Esophagus muscularis mucosa (tissue), 4 donors: ENCODE data around the gene LCTL. TPM values are rescaled to one million over a fixed set of nuclear protein-coding genes. Genes with fewer than 3 reads are reported as not detected.

Experiments used
- DNase-seq: peaks from one replicate; pipeline ENCODE4 v3.0.0-alpha.2; 2017; ENCODE audit errors: extremely low spot score
- H3K27ac ChIP-seq, 4 donors: fragments of 200-600 bp; sonication (generic); replicated peaks in 1 of 4; 1 replicate in 3 of 4; 2 replicates in 1 of 4; pipeline ENCODE4 v1.5.1; 2016 to 2019; ENCODE audit warnings: mild to moderate bottlenecking in 1 of 4
- H3K27me3 ChIP-seq, 4 donors: fragments of 200-600 bp; sonication (generic); one replicate each; pipeline versions ENCODE4 v1.5.1 to v1.6.0; 2016 to 2019
- H3K36me3 ChIP-seq, 4 donors: fragments of 200-600 bp; sonication (generic); one replicate each; pipeline ENCODE4 v1.5.1; 2016 to 2019
- H3K4me1 ChIP-seq, 4 donors: fragments of 200-600 bp; sonication (generic); one replicate each; pipeline ENCODE4 v1.5.1; 2016 to 2019
- H3K4me3 ChIP-seq, 4 donors: fragments of 200-600 bp; sonication (generic); 1 replicate in 2 of 4; 2 replicates in 2 of 4; pipeline ENCODE4 v1.5.1; 2016 to 2019; ENCODE audit warnings: mild to moderate bottlenecking in 4 of 4, moderate library complexity in 1 of 4
- H3K9me3 ChIP-seq, 4 donors: fragments of 200-600 bp; sonication (generic); 1 replicate in 3 of 4; 2 replicates in 1 of 4; pipeline ENCODE4 v1.5.1; 2016 to 2019
- EP300 ChIP-seq: sonication (generic); formaldehyde crosslinking; IDR thresholded peaks from one replicate; pipeline ENCODE4 v1.6.1; 2017; ENCODE audit warnings: antibody characterized with exemption
- POLR2A ChIP-seq: fragments of 450-650 bp; IDR thresholded peaks from one replicate; pipeline ENCODE4 v1.6.1; 2017; ENCODE audit warnings: antibody characterized with exemption, moderate library complexity, mild to moderate bottlenecking, low read depth
- POLR2AphosphoS5 ChIP-seq, 2 donors: sonication (generic); formaldehyde crosslinking; IDR thresholded peaks; one replicate each; pipeline ENCODE4 v1.6.1; 2017; ENCODE audit warnings: antibody characterized with exemption in 2 of 2
- WGBS: methylation state at CpG from one replicate; pipeline ENCODE4 v1.1.5; 2018; 5-methylcytosine and 5-hydroxymethylcytosine counted together
- intact Hi-C: fragments of 100-400 bp; cut with DNase I; formaldehyde crosslinking; loops from one replicate; pipeline ENCODE4 v1.15.1; 2023
- total RNA-seq, 4 donors: library from RNA; depleted of rRNA; stranded (reverse); fragments of >200 nt; gene quantifications; one replicate each; pipeline versions ENCODE4 v1.1.0 to v1.2.1, GENCODE V29; 2016
- TF ChIP-seq, protein P1 (sequence below), 3 experiments: fragments of 200-600 bp in 2 of 3; fragments of 450-650 bp in 1 of 3; sonication (generic) in 2 of 3; IDR thresholded peaks; one replicate each; pipeline ENCODE4 v1.5.1; 2017 to 2019; ENCODE audit warnings: antibody characterized with exemption in 3 of 3, mild to moderate bottlenecking in 2 of 3, moderate library complexity in 1 of 3

Gene LCTL
- total RNA-seq, 4 donors from 2014 or later: not detected

DNA sequence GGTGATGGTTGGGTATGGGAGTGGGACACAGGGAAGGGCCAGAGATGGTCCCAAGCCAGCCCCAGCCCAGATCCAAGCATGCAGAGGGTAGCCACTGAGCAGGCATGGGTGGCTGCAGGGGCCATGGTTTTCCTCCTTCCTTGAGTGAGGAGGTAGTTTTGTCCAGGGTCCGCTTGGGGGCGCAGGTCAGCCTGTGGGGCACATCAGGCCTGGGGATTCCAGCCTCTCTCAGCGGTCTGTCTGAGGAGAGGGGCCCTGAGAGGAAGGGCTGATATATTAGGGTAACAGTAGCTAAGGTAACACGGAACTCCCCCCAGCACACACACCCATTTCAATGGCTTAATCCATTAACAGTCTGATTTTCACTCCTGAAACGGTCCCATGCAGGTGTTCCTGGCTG, 22.7 kb upstream of the LCTL start:
- Histone ChIP-seq H3K27me3 (peaks cover 0 to 28% (median 0%) of the 10 kb centered on the region in 4 donors), H3K9me3 (no peaks in the 10 kb centered on the region), H3K36me3 (no peaks in the 10 kb centered on the region), H3K27ac (no peak overlapping the region), H3K4me1 (peaks cover 0 to 7% (median 0%) of the 10 kb centered on the region in 4 donors), H3K4me3 (no peak overlapping the region)
- no peak for DNase-seq
- TF ChIP-seq, protein P1, sequence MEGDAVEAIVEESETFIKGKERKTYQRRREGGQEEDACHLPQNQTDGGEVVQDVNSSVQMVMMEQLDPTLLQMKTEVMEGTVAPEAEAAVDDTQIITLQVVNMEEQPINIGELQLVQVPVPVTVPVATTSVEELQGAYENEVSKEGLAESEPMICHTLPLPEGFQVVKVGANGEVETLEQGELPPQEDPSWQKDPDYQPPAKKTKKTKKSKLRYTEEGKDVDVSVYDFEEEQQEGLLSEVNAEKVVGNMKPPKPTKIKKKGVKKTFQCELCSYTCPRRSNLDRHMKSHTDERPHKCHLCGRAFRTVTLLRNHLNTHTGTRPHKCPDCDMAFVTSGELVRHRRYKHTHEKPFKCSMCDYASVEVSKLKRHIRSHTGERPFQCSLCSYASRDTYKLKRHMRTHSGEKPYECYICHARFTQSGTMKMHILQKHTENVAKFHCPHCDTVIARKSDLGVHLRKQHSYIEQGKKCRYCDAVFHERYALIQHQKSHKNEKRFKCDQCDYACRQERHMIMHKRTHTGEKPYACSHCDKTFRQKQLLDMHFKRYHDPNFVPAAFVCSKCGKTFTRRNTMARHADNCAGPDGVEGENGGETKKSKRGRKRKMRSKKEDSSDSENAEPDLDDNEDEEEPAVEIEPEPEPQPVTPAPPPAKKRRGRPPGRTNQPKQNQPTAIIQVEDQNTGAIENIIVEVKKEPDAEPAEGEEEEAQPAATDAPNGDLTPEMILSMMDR (IDR thresholded peaks at IDR 0.05): no peak
- TF ChIP-seq EP300: no peak
- TF ChIP-seq POLR2A: no peak
- TF ChIP-seq POLR2AphosphoS5 (IDR thresholded peaks at IDR 0.05): no peak
- intact Hi-C loops: no loop called here
- WGBS: 30% methylated on average over 5 of the region's 5 CpGs

DNA sequence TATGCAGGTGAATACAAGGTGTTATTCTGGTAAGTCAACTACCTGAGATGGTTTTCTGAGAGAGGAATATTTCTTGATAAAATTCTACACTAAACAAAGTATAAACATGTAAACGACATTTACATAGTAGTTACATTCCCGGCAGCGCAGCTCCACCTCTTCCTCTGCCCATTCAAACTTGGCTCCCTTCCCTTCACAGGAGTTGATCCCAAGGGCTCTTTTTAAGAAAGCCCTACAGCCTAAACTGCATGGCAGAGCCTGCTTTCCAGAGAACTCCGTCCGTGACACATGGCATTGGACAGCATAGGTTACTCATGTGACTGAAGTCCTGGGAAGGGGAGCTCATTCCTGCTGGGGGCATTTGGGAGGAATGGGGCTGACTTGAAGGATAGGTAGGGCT, 22.0 kb upstream of the LCTL start:
- no peaks in the 10 kb centered on the region for H3K36me3 ChIP-seq
- H3K27ac ChIP-seq: no peak overlapping the region
- peaks cover 0 to 28% (median 0%) of the 10 kb centered on the region in 4 donors for H3K27me3 ChIP-seq
- intact Hi-C loops: no loop called here
- TF ChIP-seq POLR2A (no peak), EP300 (no peak), POLR2AphosphoS5 (IDR thresholded peaks at IDR 0.05) (no peak)
- TF ChIP-seq, protein P1 (IDR thresholded peaks at IDR 0.05): no peak
- no peak overlapping the region for H3K4me3 ChIP-seq
- 56% methylated on average over 5 of the region's 5 CpGs for WGBS
- H3K4me1 ChIP-seq: peaks cover 0 to 7% (median 0%) of the 10 kb centered on the region in 4 donors
- no peak for DNase-seq
- no peaks in the 10 kb centered on the region for H3K9me3 ChIP-seq

DNA sequence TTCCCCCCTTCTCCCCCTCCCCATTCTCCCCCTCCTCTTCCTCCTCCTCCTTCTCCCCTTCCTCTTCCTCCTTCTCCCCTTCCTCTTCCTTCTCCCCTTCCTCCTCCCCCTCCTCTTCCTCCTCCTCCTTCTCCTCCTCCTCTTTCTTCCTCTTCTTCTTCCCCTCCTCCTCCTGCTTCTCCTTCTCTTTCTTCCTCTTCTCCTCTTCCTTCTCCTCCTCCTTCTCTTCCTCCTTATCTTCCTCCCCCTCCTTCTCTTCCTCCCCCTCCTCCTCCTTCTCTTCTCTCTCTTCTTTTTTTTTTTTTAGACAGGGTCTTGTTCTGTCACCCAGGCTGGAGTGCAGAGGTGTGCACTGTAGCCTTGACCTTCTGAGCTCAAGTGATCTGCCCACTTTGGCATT, 21.2 kb upstream of the LCTL start:
- intact Hi-C loops: no loop called here
- no peak for DNase-seq
- H3K36me3 ChIP-seq: no peaks in the 10 kb centered on the region
- peaks cover 0 to 28% (median 0%) of the 10 kb centered on the region in 4 donors for H3K27me3 ChIP-seq
- H3K4me3 ChIP-seq: no peak overlapping the region
- H3K4me1 ChIP-seq: peaks cover 0 to 7% (median 0%) of the 10 kb centered on the region in 4 donors
- TF ChIP-seq, protein P1 (IDR thresholded peaks at IDR 0.05): no peak
- no peak for TF ChIP-seq EP300
- TF ChIP-seq POLR2AphosphoS5 (IDR thresholded peaks at IDR 0.05): no peak
- TF ChIP-seq POLR2A: no peak
- H3K27ac ChIP-seq: no peak overlapping the region
- no peaks in the 10 kb centered on the region for H3K9me3 ChIP-seq

DNA sequence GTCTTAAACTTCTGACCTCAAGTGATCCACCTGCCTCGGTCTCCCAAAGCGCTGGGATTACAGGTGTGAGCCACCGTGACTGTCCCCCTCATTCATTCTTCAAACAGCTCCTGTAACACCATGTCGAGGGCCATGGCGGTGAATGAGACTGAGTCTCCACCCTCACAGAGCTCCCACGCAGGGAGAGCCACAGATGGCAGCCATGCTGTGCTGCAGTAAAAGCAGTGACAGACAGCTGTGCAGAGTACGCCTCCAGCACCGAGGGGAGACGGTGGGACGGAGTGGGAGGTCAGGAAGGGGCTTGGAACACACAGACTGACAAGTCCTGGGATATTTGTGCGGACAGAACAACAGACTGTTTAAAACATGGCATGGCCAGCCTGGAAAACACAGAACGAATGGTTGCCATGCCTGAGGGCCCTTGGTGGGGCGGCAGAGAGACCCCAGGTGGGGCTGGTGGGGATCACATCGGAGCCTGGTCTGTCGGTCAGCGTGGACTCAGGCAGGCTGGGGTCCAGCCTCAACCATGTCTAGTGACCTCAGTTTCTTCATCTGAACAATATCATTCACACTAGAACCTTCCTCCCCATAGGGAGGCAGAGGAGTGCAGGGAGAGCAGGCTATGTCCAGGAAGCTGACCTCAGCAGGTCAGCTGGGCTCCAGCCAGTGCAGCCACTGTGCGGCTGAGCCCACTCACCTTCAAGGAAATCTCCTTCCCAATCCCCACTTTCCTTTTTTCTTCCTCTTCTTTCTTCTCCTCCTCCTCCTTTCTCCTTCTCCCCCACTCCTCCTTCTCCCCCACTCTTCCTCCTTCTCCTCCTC, 20.6 kb upstream of the LCTL start:
- WGBS: 69% methylated on average over 14 of the region's 17 CpGs
- Histone ChIP-seq H3K36me3 (no peaks in the 10 kb centered on the region), H3K27me3 (peaks cover 0 to 28% (median 0%) of the 10 kb centered on the region in 4 donors), H3K27ac (no peak overlapping the region), H3K4me3 (no peak overlapping the region), H3K4me1 (peaks cover 0 to 7% (median 0%) of the 10 kb centered on the region in 4 donors), H3K9me3 (no peaks in the 10 kb centered on the region)
- intact Hi-C loops: no loop called here
- DNase-seq: no peak
- TF ChIP-seq, protein P1 (IDR thresholded peaks at IDR 0.05): no peak
- TF ChIP-seq EP300: no peak
- TF ChIP-seq POLR2AphosphoS5 (IDR thresholded peaks at IDR 0.05): no peak
- TF ChIP-seq POLR2A: no peak
